ENCODE data around the gene HAUS3.

DNA sequence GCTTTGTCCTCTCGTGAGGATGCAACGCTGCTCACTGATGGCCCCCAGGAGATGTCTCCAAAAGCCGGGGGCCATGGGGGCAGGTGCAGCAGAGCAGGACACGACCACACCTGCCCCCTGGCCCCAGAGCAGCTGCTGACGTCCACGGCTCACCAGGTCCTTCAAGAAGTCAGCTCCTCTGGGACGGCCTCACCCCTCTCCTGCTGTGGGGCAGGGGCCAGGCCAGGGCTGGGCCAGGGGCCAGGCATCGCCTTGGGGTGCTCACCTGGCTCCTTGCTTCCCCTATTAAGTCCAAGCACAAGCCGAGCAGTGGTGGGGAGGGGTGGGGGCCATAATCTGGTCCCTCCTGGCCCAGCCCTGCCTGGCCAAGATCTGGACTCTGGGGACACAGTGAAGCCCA lies 48.6 kb upstream of the HAUS3 start:
- TF ChIP-seq, protein P1, sequence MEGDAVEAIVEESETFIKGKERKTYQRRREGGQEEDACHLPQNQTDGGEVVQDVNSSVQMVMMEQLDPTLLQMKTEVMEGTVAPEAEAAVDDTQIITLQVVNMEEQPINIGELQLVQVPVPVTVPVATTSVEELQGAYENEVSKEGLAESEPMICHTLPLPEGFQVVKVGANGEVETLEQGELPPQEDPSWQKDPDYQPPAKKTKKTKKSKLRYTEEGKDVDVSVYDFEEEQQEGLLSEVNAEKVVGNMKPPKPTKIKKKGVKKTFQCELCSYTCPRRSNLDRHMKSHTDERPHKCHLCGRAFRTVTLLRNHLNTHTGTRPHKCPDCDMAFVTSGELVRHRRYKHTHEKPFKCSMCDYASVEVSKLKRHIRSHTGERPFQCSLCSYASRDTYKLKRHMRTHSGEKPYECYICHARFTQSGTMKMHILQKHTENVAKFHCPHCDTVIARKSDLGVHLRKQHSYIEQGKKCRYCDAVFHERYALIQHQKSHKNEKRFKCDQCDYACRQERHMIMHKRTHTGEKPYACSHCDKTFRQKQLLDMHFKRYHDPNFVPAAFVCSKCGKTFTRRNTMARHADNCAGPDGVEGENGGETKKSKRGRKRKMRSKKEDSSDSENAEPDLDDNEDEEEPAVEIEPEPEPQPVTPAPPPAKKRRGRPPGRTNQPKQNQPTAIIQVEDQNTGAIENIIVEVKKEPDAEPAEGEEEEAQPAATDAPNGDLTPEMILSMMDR (IDR thresholded peaks at IDR 0.05 in 2 of 3, conservative IDR thresholded peaks at IDR 0.05 in 1 of 3; ENCODE audit: borderline replicate concordance in 1 of 3, insufficient read depth in 1 of 3, low read depth in 2 of 3, low read length in 2 of 3), result no peak
- TF ChIP-seq YY1 (IDR thresholded peaks at IDR 0.05; ENCODE audit: extremely low read depth, insufficient replicate concordance, low read depth, low read length) (no peak), POLR2A (IDR thresholded peaks at IDR 0.05; ENCODE audit: borderline replicate concordance, extremely low read depth, insufficient read depth, insufficient read length) (no peak)
